Measurements from ENCODE around the gene SDF2. TPM values are rescaled to one million over a fixed set of nuclear protein-coding genes. Genes with fewer than 3 reads are reported as not detected.

SDF2 gene
- total RNA-seq, 2 experiments from 2014 or later: 30.3 to 32.0 TPM

DNA sequence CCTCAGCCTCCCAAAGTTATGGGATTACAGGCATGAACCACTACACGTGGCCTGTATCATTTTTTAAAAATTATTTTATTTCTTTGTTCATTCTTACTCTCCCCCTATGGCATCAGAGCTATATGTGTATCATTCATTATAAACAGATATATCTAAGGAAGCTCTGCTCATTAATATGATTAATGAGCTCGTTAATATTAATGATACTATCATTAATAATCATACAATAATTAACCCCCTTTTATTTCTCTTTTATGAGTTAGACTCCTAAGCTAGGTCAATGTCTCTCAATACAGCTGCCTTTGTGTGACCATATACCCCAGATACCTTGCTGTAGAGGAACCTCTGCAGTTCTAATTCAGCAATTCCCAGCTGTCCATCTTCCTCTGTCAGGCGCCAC lies 43.2 kb downstream of the SDF2 start:
- peaks cover 93% of the 10 kb centered on the region for H3K36me3 Mint-ChIP-seq (ENCODE audit: low read depth)
- Histone ChIP-seq H3K9me3 (ENCODE audit: control insufficient read depth in 1 of 2, insufficient read depth in 1 of 2, low read length in 2 of 2) (no peaks in the 10 kb centered on the region), H3K36me3 (ENCODE audit: insufficient read depth, low read length) (peaks cover 95% of the 10 kb centered on the region), H3K4me1 (ENCODE audit: insufficient read depth, low read length) (no peaks in the 10 kb centered on the region), H3K27ac (ENCODE audit: low read depth in 1 of 2, low read length in 2 of 2) (no peak overlapping the region), H3K27me3 (ENCODE audit: control insufficient read depth in 1 of 2, insufficient read depth in 2 of 2, low read length in 2 of 2) (no peaks in the 10 kb centered on the region), H3K4me3 (ENCODE audit: low read length) (no peak overlapping the region)
- ChIA-PET CTCF (no interaction called here), POLR2A (interaction anchor here (1.4 kb wide), 1 partner anchor 19 kb away, joined by 4 read pairs; no protein-coding TSS in a partner anchor)
- peaks cover 2% of the 10 kb centered on the region for H3K4me1 Mint-ChIP-seq (ENCODE audit: low read depth)
- H3K27me3 Mint-ChIP-seq: no peaks in the 10 kb centered on the region
- intact Hi-C loops (cut with DNase I, micrococcal nuclease): no loop called here
- H3K27ac Mint-ChIP-seq: no peak overlapping the region
- H3K9me3 Mint-ChIP-seq: no peaks in the 10 kb centered on the region
- H3K4me3 Mint-ChIP-seq: no peak overlapping the region
- ATAC-seq (ENCODE audit: poor library complexity): no peak
- TF ChIP-seq, protein P1, sequence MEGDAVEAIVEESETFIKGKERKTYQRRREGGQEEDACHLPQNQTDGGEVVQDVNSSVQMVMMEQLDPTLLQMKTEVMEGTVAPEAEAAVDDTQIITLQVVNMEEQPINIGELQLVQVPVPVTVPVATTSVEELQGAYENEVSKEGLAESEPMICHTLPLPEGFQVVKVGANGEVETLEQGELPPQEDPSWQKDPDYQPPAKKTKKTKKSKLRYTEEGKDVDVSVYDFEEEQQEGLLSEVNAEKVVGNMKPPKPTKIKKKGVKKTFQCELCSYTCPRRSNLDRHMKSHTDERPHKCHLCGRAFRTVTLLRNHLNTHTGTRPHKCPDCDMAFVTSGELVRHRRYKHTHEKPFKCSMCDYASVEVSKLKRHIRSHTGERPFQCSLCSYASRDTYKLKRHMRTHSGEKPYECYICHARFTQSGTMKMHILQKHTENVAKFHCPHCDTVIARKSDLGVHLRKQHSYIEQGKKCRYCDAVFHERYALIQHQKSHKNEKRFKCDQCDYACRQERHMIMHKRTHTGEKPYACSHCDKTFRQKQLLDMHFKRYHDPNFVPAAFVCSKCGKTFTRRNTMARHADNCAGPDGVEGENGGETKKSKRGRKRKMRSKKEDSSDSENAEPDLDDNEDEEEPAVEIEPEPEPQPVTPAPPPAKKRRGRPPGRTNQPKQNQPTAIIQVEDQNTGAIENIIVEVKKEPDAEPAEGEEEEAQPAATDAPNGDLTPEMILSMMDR (IDR thresholded peaks at IDR 0.05): no peak
- no peak for DNase-seq

DNA sequence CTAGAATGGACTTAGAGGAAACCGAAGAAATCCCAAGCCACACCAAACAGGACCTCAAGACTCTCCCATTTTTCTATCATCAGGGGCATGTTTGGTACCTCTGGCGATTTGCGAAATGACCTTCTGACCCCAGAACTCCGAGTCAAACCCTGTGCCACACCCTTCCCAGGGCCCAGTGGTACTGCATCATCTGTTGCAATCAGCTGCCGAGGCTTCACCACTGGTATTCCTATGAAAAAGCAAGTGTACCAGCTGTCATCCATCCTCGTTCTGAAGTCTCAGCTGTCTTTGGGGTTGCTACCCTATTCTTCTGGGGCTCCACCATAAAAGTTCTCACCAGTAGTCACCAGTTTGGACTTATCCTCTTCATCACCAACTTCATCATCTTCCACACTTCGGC lies 45.4 kb downstream of the SDF2 start:
- Mint-ChIP-seq H3K36me3 (ENCODE audit: low read depth) (peaks cover 78% of the 10 kb centered on the region), H3K9me3 (no peaks in the 10 kb centered on the region), H3K4me3 (no peak overlapping the region), H3K27ac (no peak overlapping the region), H3K4me1 (ENCODE audit: low read depth) (peaks cover 5% of the 10 kb centered on the region), H3K27me3 (no peaks in the 10 kb centered on the region)
- peaks cover 73% of the 10 kb centered on the region for H3K36me3 ChIP-seq (ENCODE audit: insufficient read depth, low read length)
- ChIA-PET CTCF (interaction anchor here (1.5 kb wide), 1 partner anchor 44 kb away, joined by 3 read pairs; no protein-coding TSS in a partner anchor), POLR2A (interaction anchor here (1.1 kb wide), 1 partner anchor 28 kb away, joined by 4 read pairs; no protein-coding TSS in a partner anchor)
- no peaks in the 10 kb centered on the region for H3K4me1 ChIP-seq (ENCODE audit: insufficient read depth, low read length)
- TF ChIP-seq, protein P1 (IDR thresholded peaks at IDR 0.05): no peak
- ATAC-seq (ENCODE audit: poor library complexity): no peak
- intact Hi-C loops (cut with DNase I, micrococcal nuclease): no loop called here
- no peaks in the 10 kb centered on the region for H3K27me3 ChIP-seq (ENCODE audit: control insufficient read depth in 1 of 2, insufficient read depth in 2 of 2, low read length in 2 of 2)
- DNase-seq: no peak
- H3K9me3 ChIP-seq (ENCODE audit: control insufficient read depth in 1 of 2, insufficient read depth in 1 of 2, low read length in 2 of 2): no peaks in the 10 kb centered on the region
- H3K27ac ChIP-seq (ENCODE audit: low read depth in 1 of 2, low read length in 2 of 2): no peak overlapping the region
- no peak overlapping the region for H3K4me3 ChIP-seq (ENCODE audit: low read length)

DNA sequence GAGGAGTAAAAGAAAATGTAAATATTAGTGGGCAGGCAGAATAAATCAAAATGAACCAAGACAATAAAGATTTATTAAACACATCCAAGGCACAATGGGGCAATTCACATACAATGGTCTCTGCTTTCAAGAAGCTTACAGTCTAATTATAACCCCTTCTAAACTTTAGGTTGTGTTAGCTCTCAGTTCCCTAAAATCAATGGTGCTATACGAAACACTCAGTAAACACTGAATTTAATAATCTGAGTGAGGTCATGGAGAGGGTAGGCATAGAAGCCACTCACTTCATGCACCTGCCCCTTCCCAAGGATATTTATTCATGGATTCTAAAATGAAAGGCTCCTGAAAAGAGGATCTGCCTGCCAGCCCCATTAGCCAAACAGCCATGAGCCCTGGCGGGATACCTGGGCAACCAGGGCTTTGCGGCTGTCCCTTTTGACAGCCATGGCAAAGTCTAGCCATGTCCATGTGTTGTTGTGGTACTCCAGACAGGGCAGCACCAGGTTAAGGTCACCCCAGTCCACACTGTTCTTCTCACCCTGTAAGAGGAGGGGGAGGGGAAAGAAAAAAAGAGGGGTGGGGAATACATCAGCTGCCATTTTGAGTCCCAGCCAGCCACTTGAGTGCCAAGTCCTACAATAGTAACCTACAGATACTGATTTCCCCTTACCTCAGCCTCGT lies 46.3 kb downstream of the SDF2 start:
- no peaks in the 10 kb centered on the region for H3K4me1 ChIP-seq (ENCODE audit: insufficient read depth, low read length)
- no peak overlapping the region for H3K27ac Mint-ChIP-seq
- peaks cover 69% of the 10 kb centered on the region for H3K36me3 ChIP-seq (ENCODE audit: insufficient read depth, low read length)
- H3K27me3 Mint-ChIP-seq: no peaks in the 10 kb centered on the region
- DNase-seq (no peak), ATAC-seq (ENCODE audit: poor library complexity) (no peak)
- H3K4me3 ChIP-seq (ENCODE audit: low read length): no peak overlapping the region
- CTCF ChIA-PET: no interaction called here
- no peak overlapping the region for H3K27ac ChIP-seq (ENCODE audit: low read depth in 1 of 2, low read length in 2 of 2)
- H3K9me3 ChIP-seq (ENCODE audit: control insufficient read depth in 1 of 2, insufficient read depth in 1 of 2, low read length in 2 of 2): no peaks in the 10 kb centered on the region
- H3K36me3 Mint-ChIP-seq (ENCODE audit: low read depth): peaks cover 73% of the 10 kb centered on the region
- H3K27me3 ChIP-seq (ENCODE audit: control insufficient read depth in 1 of 2, insufficient read depth in 2 of 2, low read length in 2 of 2): no peaks in the 10 kb centered on the region
- H3K4me1 Mint-ChIP-seq (ENCODE audit: low read depth): peaks cover 5% of the 10 kb centered on the region
- no peak overlapping the region for H3K4me3 Mint-ChIP-seq
- intact Hi-C loops (cut with DNase I, micrococcal nuclease): no loop called here
- no peaks in the 10 kb centered on the region for H3K9me3 Mint-ChIP-seq
- POLR2A ChIA-PET: interaction anchor here (1.0 to 1.3 kb wide), 2 partner anchors 9 to 44 kb away, joined by 3 to 4 read pairs; partner anchors contain the start of gene PIGS
- TF ChIP-seq, protein P1 (IDR thresholded peaks at IDR 0.05): no peak
